Measurements from ENCODE around the gene PRR9. TPM values are rescaled to one million over a fixed set of nuclear protein-coding genes. Genes with fewer than 3 reads are reported as not detected.

PRR9 gene
- total and polyA plus RNA-seq, 2 experiments from 2014 or later: not detected

DNA sequence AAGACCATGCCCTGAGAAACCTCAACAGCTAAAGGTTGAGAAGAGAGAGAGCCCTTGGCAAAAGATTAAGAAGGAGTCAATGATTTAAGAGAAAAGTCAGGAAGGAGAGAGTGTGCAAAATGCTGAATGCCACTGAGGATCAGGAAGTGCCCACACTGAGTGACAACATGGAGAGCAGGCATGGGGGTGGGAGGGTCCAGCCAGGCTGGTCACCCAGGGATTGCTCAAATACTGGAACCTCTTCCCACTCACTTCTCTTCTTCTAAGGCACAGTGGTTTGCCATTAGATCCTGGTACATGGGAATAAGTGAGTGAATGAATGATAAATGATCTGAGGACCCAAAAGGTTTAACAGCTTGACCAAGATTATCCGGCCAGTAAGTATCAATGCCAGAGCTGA lies 11.1 kb downstream of the PRR9 start:
- H3K9me3 Mint-ChIP-seq: no peaks in the 10 kb centered on the region; the same call in 1 of the 3 replicates
- H3K36me3 Mint-ChIP-seq (ENCODE audit: low read depth): no peaks in the 10 kb centered on the region
- no peak for ATAC-seq

More for the DNA sequence above, 11.1 kb downstream of the PRR9 start:
- Histone ChIP-seq H3K27ac (ENCODE audit: low read depth) (no peak overlapping the region), H3K79me2 (replicated peaks; ENCODE audit: insufficient read depth) (no peaks in the 10 kb centered on the region), H4K20me1 (replicated peaks; ENCODE audit: insufficient read depth) (no peaks in the 10 kb centered on the region), H3K9me2 (ENCODE audit: insufficient read depth) (no peaks in the 10 kb centered on the region), H2AFZ (no peak overlapping the region; the same call in 1 of the 2 replicates), H3F3A (replicated peaks; ENCODE audit: low read depth) (no peaks in the 10 kb centered on the region), H3K27me3 (ENCODE audit: insufficient read depth) (no peaks in the 10 kb centered on the region), H3K4me1 (ENCODE audit: insufficient read depth) (no peaks in the 10 kb centered on the region), H3K4me3 (no peak overlapping the region), H3K36me3 (ENCODE audit: insufficient read depth) (no peaks in the 10 kb centered on the region), H3K4me2 (no peak overlapping the region)
- Mint-ChIP-seq H3K27ac (no peak overlapping the region), H3K27me3 (ENCODE audit: insufficient read depth, low read depth, poor library complexity) (peaks cover 2% of the 10 kb centered on the region), H3K4me3 (no peak overlapping the region), H3K4me1 (no peaks in the 10 kb centered on the region)
- no peak for DNase-seq (ENCODE audit: low spot score)
- TF ChIP-seq, protein P1, sequence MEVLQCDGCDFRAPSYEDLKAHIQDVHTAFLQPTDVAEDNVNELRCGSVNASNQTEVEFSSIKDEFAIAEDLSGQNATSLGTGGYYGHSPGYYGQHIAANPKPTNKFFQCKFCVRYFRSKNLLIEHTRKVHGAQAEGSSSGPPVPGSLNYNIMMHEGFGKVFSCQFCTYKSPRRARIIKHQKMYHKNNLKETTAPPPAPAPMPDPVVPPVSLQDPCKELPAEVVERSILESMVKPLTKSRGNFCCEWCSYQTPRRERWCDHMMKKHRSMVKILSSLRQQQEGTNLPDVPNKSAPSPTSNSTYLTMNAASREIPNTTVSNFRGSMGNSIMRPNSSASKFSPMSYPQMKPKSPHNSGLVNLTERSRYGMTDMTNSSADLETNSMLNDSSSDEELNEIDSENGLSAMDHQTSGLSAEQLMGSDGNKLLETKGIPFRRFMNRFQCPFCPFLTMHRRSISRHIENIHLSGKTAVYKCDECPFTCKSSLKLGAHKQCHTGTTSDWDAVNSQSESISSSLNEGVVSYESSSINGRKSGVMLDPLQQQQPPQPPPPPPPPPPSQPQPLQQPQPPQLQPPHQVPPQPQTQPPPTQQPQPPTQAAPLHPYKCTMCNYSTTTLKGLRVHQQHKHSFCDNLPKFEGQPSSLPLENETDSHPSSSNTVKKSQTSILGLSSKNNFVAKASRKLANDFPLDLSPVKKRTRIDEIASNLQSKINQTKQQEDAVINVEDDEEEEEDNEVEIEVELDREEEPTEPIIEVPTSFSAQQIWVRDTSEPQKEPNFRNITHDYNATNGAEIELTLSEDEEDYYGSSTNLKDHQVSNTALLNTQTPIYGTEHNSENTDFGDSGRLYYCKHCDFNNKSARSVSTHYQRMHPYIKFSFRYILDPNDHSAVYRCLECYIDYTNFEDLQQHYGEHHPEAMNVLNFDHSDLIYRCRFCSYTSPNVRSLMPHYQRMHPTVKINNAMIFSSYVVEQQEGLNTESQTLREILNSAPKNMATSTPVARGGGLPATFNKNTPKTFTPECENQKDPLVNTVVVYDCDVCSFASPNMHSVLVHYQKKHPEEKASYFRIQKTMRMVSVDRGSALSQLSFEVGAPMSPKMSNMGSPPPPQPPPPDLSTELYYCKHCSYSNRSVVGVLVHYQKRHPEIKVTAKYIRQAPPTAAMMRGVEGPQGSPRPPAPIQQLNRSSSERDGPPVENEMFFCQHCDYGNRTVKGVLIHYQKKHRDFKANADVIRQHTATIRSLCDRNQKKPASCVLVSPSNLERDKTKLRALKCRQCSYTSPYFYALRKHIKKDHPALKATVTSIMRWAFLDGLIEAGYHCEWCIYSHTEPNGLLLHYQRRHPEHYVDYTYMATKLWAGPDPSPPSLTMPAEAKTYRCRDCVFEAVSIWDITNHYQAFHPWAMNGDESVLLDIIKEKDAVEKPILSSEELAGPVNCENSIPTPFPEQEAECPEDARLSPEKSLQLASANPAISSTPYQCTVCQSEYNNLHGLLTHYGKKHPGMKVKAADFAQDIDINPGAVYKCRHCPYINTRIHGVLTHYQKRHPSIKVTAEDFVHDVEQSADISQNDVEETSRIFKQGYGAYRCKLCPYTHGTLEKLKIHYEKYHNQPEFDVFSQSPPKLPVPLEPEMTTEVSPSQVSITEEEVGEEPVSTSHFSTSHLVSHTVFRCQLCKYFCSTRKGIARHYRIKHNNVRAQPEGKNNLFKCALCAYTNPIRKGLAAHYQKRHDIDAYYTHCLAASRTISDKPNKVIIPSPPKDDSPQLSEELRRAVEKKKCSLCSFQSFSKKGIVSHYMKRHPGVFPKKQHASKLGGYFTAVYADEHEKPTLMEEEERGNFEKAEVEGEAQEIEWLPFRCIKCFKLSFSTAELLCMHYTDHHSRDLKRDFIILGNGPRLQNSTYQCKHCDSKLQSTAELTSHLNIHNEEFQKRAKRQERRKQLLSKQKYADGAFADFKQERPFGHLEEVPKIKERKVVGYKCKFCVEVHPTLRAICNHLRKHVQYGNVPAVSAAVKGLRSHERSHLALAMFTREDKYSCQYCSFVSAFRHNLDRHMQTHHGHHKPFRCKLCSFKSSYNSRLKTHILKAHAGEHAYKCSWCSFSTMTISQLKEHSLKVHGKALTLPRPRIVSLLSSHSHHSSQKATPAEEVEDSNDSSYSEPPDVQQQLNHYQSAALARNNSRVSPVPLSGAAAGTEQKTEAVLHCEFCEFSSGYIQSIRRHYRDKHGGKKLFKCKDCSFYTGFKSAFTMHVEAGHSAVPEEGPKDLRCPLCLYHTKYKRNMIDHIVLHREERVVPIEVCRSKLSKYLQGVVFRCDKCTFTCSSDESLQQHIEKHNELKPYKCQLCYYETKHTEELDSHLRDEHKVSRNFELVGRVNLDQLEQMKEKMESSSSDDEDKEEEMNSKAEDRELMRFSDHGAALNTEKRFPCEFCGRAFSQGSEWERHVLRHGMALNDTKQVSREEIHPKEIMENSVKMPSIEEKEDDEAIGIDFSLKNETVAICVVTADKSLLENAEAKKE (CRISPR knock-in tag; IDR thresholded peaks at IDR 0.05): no peak
- TF ChIP-seq STAT1 (IDR thresholded peaks at IDR 0.05; ENCODE audit: unreplicated experiment): no peak
- TF ChIP-seq, protein P2, sequence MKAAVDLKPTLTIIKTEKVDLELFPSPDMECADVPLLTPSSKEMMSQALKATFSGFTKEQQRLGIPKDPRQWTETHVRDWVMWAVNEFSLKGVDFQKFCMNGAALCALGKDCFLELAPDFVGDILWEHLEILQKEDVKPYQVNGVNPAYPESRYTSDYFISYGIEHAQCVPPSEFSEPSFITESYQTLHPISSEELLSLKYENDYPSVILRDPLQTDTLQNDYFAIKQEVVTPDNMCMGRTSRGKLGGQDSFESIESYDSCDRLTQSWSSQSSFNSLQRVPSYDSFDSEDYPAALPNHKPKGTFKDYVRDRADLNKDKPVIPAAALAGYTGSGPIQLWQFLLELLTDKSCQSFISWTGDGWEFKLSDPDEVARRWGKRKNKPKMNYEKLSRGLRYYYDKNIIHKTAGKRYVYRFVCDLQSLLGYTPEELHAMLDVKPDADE (IDR thresholded peaks at IDR 0.05): no peak
